Ramos (cell line): Measurements from ENCODE around the gene HNRNPD.
"Not testable (repeated sequence)": the region's sequence is repeated elsewhere in the genome, so short reads cannot be mapped to it uniquely, and the experiment has no call there.

ENCODE experiments used
- in situ Hi-C: fragments of 300-500 bp; cut with MboI; formaldehyde crosslinking; loops from one replicate; pipeline ENCODE4 v1.14.3; 2022; ENCODE audit warnings: low sequenced_read_pairs; ENCODE audit not compliant: unreplicated experiment

HNRNPD gene

GRCh38 chr4:82373816-82374625, at the start of gene HNRNPD:
TSS of gene HNRNPD (minus strand) at chr4:82373991. CDS start at chr4:82373678, 313 bp downstream.
- in situ Hi-C loops: no loop called here

- in situ Hi-C loops: no loop called here
These were observed 48.8 kb upstream of the HNRNPD start for GRCh38 chr4:82422616-82423015.

GRCh38 chr4:82421796-82422560, 48.2 kb upstream of the HNRNPD start:
- in situ Hi-C loops: no loop called here

- in situ Hi-C loops: no loop called here
These were observed 45.7 kb upstream of the HNRNPD start for GRCh38 chr4:82419451-82419850.

GRCh38 chr4:82415922-82416365, 42.2 kb upstream of the HNRNPD start:
- in situ Hi-C loops: no loop called here

GRCh38 chr4:82415061-82415460, 41.3 kb upstream of the HNRNPD start:
- in situ Hi-C loops: not testable (repeated sequence)

- in situ Hi-C loops: no loop called here
These were observed 29.9 kb upstream of the HNRNPD start for GRCh38 chr4:82403725-82404124.

- in situ Hi-C loops: no loop called here
These were observed 28.5 kb upstream of the HNRNPD start for GRCh38 chr4:82402196-82402775.

- in situ Hi-C loops: no loop called here
These were observed 27.8 kb upstream of the HNRNPD start for GRCh38 chr4:82401600-82401999.

GRCh38 chr4:82398263-82398662, 24.5 kb upstream of the HNRNPD start:
- in situ Hi-C loops: no loop called here

GRCh38 chr4:82397527-82397926, 23.7 kb upstream of the HNRNPD start:
- in situ Hi-C loops: no loop called here

- in situ Hi-C loops: no loop called here
These were observed 21.1 kb upstream of the HNRNPD start for GRCh38 chr4:82394896-82395295.

- in situ Hi-C loops: not testable (repeated sequence)
These were observed 16.3 kb upstream of the HNRNPD start for GRCh38 chr4:82390061-82390460.

GRCh38 chr4:82388405-82388804, 14.6 kb upstream of the HNRNPD start:
- in situ Hi-C loops: no loop called here

- in situ Hi-C loops: not testable (repeated sequence)
These were observed 12.5 kb upstream of the HNRNPD start for GRCh38 chr4:82386312-82386711.

- in situ Hi-C loops: no loop called here
These were observed 9.0 kb upstream of the HNRNPD start for GRCh38 chr4:82382751-82383150.

GRCh38 chr4:82381661-82382296, 8.0 kb upstream of the HNRNPD start:
- in situ Hi-C loops: no loop called here

- in situ Hi-C loops: no loop called here
These were observed 7.4 kb upstream of the HNRNPD start for GRCh38 chr4:82381235-82381634.

- in situ Hi-C loops: no loop called here
These were observed 7.0 kb upstream of the HNRNPD start for GRCh38 chr4:82380831-82381230.

GRCh38 chr4:82380344-82380743, 6.6 kb upstream of the HNRNPD start:
- in situ Hi-C loops: no loop called here
